Small intestine (tissue), 7 donors: Measurements from ENCODE around the gene SH2D1B. TPM values are rescaled to one million over a fixed set of nuclear protein-coding genes. Genes with fewer than 3 reads are reported as not detected.
A peak's percentile ranks its signal among the peaks of the same experiment; 100 is the strongest.

ENCODE experiments used
- DNase-seq, 2 donors: peaks; one replicate each; pipeline versions ENCODE4 v3.0.0 to v3.0.0-alpha.2; 2013
- FAIRE-seq: peaks from 2 replicates; lab custom pipeline; 2012; peaks lifted over from hg19 to GRCh38; lab: Jason Lieb, UNC
- H3K27ac ChIP-seq, 3 donors: one replicate each; pipeline ENCODE4 v1.5.1; 2013; ENCODE audit warnings: low read length in 2 of 3, mild to moderate bottlenecking in 2 of 3, control low read depth in 1 of 3, inconsistent platforms in 1 of 3, low read depth in 1 of 3, moderate library complexity in 1 of 3
- H3K27me3 ChIP-seq, 3 donors: one replicate each; pipeline ENCODE4 v1.6.1; 2013; ENCODE audit warnings: low read length in 3 of 3, inconsistent platforms in 1 of 3; ENCODE audit not compliant: control insufficient read depth in 3 of 3, insufficient read depth in 3 of 3
- H3K36me3 ChIP-seq, 3 donors: one replicate each; pipeline ENCODE4 v1.6.1; 2013; ENCODE audit warnings: low read length in 3 of 3, inconsistent platforms in 1 of 3, low read depth in 1 of 3, mild to moderate bottlenecking in 1 of 3, moderate library complexity in 1 of 3; ENCODE audit not compliant: control insufficient read depth in 3 of 3, insufficient read depth in 2 of 3
- H3K4me1 ChIP-seq, 3 donors: one replicate each; pipeline ENCODE4 v1.6.1; 2013; ENCODE audit warnings: low read length in 2 of 3, inconsistent platforms in 1 of 3, low read depth in 1 of 3, mild to moderate bottlenecking in 1 of 3, moderate library complexity in 1 of 3; ENCODE audit not compliant: control insufficient read depth in 3 of 3, insufficient read depth in 2 of 3
- H3K4me3 ChIP-seq, 3 donors: one replicate each; pipeline ENCODE4 v1.5.1; 2013; ENCODE audit warnings: low read length in 3 of 3, control low read depth in 1 of 3, inconsistent platforms in 1 of 3, low read depth in 1 of 3, mild to moderate bottlenecking in 1 of 3, moderate library complexity in 1 of 3
- H3K9me3 ChIP-seq, 2 donors: one replicate each; pipeline ENCODE4 v1.6.1; 2013; ENCODE audit warnings: low read depth in 1 of 2, low read length in 1 of 2; ENCODE audit not compliant: control insufficient read depth in 2 of 2, insufficient read depth in 1 of 2
- whole genome bisulfite sequencing, 3 donors: extraction: QIAGEN DNeasy Blood & Tissue Kit; methylation state at CpG; one replicate each; pipeline ENCODE4 v1.1.7; 2013; 5-methylcytosine and 5-hydroxymethylcytosine counted together
- polyA plus RNA-seq, 4 donors: library from polyadenylated mRNA; stranded (reverse) in 3 of 4; unstranded in 1 of 4; fragments of 200-250 nt in 3 of 4; fragments of 120-200 nt in 1 of 4; gene quantifications; one replicate each; pipeline versions ENCODE4 v1.2.1 to v1.2.3, GENCODE V29; 2013
- donor health status: healthy with polysubstance abuse.
- donor health status: control.
- donor health status: control.
- donor health status: Bipolar disorder and iron deficiency.
- donor health status: healthy.

The SH2D1B gene
- polyA plus RNA-seq, 4 donors = 0.33 to 2.0 (median 1.0) TPM

- peaks cover 6 to 54% (median 13%) of the 10 kb centered on the region in 3 donors for H3K4me1 ChIP-seq
- H3K9me3 ChIP-seq = peaks cover 0 to 3% of the 10 kb centered on the region in 2 donors
- peaks cover 0 to 9% (median 0%) of the 10 kb centered on the region in 3 donors for H3K36me3 ChIP-seq
- H3K27me3 ChIP-seq = no peaks in the 10 kb centered on the region
- WGBS, 3 donors = 37 to 66% (median 47%) methylated on average over 6 of the region's 6 CpGs
- DNase-seq = no peak
- no peak for FAIRE-seq
- no peak overlapping the region for H3K27ac ChIP-seq
- H3K4me3 ChIP-seq = no peak overlapping the region
Measured at GRCh38 chr1:162351246-162351842, 60.6 kb downstream of the SH2D1B start.

- H3K4me3 ChIP-seq = no peak overlapping the region
- FAIRE-seq (no peak), DNase-seq (peak; percentile 89 to 91)
- no peaks in the 10 kb centered on the region for H3K36me3 ChIP-seq
- H3K9me3 ChIP-seq = peaks cover 0 to 3% of the 10 kb centered on the region in 2 donors
- peaks cover 6 to 48% (median 13%) of the 10 kb centered on the region in 3 donors for H3K4me1 ChIP-seq
- 14 to 45% (median 29%) methylated on average over 11 of the region's 11 CpGs for WGBS, 3 donors
- H3K27me3 ChIP-seq = no peaks in the 10 kb centered on the region
- H3K27ac ChIP-seq = peak overlapping the region; percentile 50 to 87 (median 53)
Measured at GRCh38 chr1:162349635-162350330, 62.2 kb downstream of the SH2D1B start.

- no peak for FAIRE-seq
- WGBS, 3 donors = 15 to 54% (median 36%) methylated on average over 3 of the region's 3 CpGs
- peaks cover 0 to 3% of the 10 kb centered on the region in 2 donors for H3K9me3 ChIP-seq
- no peaks in the 10 kb centered on the region for H3K27me3 ChIP-seq
- H3K27ac ChIP-seq = no peak overlapping the region
- peaks cover 6 to 39% (median 13%) of the 10 kb centered on the region in 3 donors for H3K4me1 ChIP-seq
- DNase-seq = peak; percentile 17 to 58
- H3K36me3 ChIP-seq = peaks cover 0 to 4% (median 0%) of the 10 kb centered on the region in 3 donors
- no peak overlapping the region for H3K4me3 ChIP-seq
Measured at GRCh38 chr1:162347281-162347680, 64.7 kb downstream of the SH2D1B start.

Other genes with a start within 250 kb of the SH2D1B start
- under 1 TPM in 1 of 4 donors, not detected in 3; 0.25 TPM for gene SPATA46, start 35.3 kb downstream of the SH2D1B start, polyA plus RNA-seq
- gene C1orf226, start 30.4 kb downstream of the SH2D1B start, polyA plus RNA-seq = 10 to 100 TPM in 3 of 4 donors, 1 to 10 TPM in 1; 8.1 to 14.1 (median 13.2) TPM
- gene UHMK1, start 85.7 kb upstream of the SH2D1B start, polyA plus RNA-seq = 10 to 100 TPM; 13.0 to 40.8 (median 17.6) TPM
- 100 to 1,000 TPM in 1 of 4 donors, 10 to 100 TPM in 3; 55.1 to 118 (median 66.0) TPM for gene UAP1, start 149.6 kb upstream of the SH2D1B start, polyA plus RNA-seq
- 10 to 100 TPM in 1 of 4 donors, 1 to 10 TPM in 2, under 1 TPM in 1; 0.89 to 11.1 (median 5.3) TPM for gene DDR2, start 220.3 kb upstream of the SH2D1B start, polyA plus RNA-seq